Dermis microvascular lymphatic vessel endothelial cell (primary cell): ENCODE measurements around the gene TMEM259. TPM values are rescaled to one million over a fixed set of nuclear protein-coding genes. Genes with fewer than 3 reads are reported as not detected.

ENCODE experiments used
- DNase-seq, 2 donors: peaks; one replicate each; pipeline versions ENCODE4 v3.0.0 to v3.0.0-alpha.2; 2010; ENCODE audit warnings: low read depth in 2 of 2
- total RNA-seq: library from RNA; depleted of rRNA; stranded (reverse); fragments of >200 nt; gene quantifications from 2 replicates; pipeline ENCODE4 v1.2.1, GENCODE V29; 2014

TMEM259 gene
- total RNA-seq, 1 donor from 2014 or later, result 31.8 TPM

DNA sequence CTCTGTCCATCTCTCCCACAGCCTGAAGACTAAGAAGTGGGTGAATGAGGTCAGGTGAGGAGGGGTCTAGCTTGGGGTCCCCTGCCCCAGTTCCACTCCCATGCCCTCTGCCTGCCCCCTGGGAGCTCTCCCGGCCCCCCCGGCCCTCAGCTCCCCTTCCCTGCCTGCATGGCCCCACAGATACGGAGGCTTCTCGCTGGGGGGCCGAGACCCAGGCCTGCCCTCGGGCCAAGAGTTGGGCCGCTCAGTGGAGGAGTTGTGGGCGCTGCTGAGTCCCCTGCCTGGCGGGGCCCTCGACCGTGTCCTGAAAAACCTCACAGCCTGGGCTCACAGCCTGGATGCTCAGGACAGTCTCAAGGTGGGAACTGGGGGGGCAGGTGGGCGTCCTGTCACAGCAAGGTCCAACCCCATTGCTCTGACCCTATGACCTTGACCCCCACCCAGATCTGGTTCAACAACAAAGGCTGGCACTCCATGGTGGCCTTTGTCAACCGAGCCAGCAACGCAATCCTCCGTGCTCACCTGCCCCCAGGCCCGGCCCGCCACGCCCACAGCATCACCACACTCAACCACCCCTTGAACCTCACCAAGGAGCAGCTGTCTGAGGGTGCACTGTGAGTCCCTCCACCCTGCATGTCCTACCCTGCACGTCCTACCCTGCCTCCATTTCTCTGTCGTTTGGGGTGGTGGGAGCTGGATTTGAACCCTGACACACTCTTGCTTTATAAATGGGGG lies 35.1 kb upstream of the TMEM259 start:
- no peak for DNase-seq

DNA sequence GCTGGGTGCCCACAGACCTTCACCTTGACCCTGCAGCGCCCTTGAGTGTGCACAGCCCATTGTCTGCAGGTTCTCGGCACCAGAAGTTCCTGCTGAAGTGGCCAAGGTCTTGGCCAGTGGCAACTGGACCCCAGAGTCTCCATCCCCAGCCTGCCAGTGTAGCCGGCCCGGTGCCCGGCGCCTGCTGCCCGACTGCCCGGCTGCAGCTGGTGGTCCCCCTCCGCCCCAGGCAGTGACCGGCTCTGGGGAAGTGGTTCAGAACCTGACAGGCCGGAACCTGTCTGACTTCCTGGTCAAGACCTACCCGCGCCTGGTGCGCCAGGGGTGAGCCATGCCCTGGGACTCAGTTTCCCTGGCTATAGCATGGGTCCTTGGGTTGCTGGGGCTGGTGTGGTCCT lies 34.1 kb upstream of the TMEM259 start:
- no peak for DNase-seq

DNA sequence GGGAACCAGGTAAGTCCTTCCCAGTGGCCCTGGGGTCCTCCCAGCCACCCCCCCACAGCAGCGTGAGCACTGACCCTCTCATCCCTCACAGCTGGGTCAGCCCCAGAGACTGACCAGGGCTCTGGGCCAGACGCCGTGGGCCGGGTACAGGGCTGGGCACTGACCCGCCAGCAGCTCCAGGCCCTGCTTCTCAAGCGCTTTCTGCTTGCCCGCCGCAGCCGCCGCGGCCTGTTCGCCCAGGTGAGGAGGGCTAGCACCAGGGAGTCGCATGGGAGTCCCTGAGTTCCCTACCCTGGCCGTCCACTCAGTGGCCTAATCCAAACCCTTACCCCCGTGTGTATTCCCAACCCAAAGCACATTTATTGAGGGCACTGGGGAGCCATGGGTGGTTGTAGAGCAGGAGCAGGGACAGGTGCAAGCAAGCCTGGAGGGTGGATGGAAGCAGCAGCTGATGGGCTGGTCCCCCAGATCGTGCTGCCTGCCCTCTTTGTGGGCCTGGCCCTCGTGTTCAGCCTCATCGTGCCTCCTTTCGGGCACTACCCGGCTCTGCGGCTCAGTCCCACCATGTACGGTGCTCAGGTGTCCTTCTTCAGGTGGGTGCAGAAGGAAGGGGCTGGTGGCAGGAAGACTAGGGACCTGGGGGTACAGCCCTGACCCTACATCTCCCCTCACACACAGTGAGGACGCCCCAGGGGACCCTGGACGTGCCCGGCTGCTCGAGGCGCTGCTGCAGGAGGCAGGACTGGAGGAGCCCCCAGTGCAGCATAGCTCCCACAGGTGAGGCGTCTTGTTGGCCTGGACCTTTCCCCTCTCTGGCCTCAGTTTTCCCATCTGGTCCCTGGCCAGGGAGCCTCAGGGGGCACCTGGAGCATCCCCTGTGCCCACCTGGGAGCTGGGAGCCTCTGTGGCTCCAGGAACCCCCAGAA lies 33.4 kb upstream of the TMEM259 start:
- DNase-seq, result no peak

DNA sequence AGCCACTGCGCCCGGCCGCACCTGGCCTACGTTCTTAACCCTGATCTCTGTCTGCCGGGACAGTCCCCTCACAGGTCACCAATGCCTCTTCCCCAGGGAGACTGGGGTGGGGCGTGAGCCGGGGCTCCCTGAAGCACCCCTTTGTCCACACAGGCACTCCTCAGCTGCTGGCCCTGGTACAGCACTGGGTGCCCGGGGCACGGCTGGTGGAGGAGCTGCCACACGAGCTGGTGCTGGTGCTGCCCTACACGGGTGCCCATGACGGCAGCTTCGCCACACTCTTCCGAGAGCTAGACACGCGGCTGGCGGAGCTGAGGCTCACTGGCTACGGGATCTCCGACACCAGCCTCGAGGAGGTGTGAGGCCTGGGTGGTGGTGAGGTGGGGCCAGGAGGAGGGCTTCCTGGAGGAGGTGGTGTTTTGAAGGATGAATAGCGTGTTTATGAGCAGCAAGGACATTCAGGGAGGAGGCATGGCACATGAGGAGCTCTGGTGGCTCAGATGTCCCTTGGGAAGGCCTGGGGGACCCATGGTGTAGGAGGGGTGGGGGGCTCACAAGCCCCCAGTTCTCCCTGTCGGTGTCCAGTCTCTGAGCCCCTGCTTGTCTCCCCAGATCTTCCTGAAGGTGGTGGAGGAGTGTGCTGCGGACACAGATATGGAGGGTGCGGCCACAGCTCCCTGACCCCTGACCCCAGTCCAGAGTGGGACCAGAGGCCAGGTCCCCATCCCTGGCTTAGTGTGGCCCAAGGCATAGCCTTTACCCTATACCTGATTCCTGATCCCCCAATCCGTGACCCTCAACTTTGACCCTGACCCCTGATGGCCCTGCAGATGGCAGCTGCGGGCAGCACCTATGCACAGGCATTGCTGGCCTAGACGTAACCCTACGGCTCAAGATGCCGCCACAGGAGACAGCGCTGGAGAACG lies 32.5 kb upstream of the TMEM259 start:
- DNase-seq, result no peak

DNA sequence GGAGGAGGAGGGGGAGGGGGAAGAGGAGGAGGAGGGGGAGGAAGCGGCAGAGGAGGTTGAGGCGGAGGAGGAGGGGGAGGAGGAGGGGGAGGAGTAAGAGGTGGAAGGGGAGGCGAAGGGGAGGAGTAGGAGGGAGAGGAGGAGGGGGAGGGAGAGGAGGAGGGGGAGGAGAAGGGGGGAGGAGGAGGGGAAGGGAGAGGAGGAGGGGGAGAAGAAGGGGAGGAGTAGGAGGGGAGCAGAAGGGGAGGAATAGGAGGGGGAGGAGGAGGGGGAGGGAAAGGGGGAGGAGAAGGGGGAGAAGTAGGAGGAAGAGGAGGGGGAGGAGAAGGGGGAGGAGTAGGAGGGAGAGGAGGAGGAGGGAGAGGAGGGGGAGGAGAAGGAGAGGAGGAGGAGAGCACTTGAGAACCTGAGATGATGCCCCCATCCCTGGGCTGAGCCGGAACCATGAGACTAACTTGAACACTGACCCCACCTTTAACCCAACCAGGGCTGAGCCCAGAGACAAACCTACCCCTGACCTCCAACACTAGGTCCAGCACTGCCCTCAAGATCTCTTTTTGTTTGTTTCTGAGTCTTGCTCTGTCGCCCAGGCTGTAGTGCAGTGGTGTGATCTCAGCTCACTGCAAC lies 31.5 kb upstream of the TMEM259 start:
- no peak for DNase-seq

DNA sequence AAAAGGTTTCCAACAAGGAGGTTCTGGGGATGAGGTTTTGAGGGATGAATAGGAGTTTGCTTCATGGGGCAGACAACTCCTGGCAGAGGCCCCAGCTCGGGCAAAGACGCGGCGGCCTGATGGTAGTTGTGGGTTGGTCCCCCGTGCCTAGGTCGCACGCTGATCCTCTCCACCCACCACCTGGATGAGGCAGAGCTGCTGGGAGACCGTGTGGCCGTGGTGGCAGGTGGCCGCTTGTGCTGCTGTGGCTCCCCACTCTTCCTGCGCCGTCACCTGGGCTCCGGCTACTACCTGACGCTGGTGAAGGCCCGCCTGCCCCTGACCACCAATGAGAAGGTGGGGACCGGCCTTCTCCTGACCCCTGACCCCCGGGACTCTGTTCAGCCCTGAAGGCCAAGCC lies 30.9 kb upstream of the TMEM259 start:
- no peak for DNase-seq

DNA sequence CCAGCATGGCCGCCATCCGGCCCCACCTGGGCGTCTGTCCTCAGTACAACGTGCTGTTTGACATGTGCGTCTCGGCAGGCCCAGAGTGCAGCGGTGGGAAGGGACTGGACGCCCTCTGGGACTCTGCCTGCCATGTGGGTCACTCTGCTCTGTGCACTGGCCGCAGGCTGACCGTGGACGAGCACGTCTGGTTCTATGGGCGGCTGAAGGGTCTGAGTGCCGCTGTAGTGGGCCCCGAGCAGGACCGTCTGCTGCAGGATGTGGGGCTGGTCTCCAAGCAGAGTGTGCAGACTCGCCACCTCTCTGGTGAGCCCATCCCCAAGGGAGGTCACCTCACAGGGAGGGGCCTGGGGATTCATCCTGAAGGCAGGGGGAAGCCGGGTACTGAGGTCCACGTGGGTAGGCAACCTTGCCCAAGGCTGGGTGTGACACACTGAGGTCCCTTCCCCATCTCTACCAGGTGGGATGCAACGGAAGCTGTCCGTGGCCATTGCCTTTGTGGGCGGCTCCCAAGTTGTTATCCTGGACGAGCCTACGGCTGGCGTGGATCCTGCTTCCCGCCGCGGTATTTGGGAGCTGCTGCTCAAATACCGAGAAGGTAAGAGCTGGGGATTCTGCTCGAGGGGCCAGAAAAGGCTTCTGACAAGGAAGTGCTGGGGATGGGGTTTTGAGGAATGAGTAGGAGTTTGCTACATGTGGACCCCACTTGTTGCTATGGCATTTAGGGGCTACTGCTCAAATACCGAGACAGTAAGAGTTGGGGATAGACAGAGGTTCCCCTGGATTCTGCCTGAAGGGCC lies 30.3 kb upstream of the TMEM259 start:
- no peak for DNase-seq

DNA sequence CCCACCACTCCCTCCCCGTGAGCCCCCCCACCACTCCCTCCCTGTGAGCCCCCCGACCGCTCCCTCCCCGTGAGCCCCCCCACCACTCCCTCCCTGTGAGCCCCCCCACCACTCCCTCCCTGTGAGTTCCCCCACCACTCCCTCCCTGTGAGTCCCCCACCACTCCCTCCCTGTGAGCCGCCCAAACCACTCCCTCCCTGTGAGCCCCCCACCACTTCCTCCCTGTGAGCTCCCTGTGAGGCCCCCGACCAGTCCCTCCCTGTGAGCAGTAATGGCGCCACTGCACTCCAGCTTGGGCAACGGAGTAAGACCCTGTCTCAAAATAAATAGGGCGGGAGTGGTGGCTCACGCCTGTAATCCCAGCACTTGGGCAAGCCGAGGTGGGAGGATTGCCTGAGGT lies 28.9 kb upstream of the TMEM259 start:
- DNase-seq, result no peak

DNA sequence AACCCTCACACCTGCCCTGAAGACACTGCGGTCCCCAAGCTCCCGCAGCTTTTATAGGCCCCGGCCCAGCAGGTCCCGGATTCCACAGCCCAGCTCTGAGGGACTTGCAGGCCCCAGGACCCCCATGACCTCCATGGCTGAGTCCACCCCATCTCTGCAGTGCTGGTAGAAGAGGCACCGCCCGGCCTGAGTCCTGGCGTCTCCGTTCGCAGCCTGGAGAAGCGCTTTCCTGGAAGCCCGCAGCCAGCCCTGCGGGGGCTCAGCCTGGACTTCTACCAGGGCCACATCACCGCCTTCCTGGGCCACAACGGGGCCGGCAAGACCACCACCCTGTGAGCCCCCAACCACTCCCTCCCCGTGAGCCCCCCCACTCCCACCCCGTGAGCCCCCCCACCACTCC lies 28.2 kb upstream of the TMEM259 start:
- DNase-seq, result no peak

DNA sequence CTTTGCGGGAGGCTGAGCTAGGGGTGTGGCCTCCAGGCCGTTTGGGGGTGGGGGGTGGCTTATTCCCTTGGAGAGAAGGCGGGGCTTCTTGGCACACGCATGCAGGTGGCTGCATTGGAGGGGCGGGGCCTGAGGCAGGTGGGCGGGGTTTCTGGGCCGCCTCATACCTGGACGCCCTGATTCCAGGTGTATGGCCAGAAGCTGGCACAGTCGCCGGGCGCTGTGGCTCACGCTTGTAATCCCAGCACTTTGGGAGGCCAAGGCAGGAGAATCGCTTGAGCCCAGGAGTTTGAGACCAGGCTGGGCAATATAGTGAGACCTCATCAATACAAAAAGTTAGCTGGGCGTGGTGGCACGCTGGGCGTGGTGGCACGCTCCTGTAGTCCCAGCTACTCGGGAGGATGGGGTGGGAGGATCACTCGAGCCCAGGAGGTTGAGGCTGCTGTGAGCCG lies 26.8 kb upstream of the TMEM259 start:
- no peak for DNase-seq

DNA sequence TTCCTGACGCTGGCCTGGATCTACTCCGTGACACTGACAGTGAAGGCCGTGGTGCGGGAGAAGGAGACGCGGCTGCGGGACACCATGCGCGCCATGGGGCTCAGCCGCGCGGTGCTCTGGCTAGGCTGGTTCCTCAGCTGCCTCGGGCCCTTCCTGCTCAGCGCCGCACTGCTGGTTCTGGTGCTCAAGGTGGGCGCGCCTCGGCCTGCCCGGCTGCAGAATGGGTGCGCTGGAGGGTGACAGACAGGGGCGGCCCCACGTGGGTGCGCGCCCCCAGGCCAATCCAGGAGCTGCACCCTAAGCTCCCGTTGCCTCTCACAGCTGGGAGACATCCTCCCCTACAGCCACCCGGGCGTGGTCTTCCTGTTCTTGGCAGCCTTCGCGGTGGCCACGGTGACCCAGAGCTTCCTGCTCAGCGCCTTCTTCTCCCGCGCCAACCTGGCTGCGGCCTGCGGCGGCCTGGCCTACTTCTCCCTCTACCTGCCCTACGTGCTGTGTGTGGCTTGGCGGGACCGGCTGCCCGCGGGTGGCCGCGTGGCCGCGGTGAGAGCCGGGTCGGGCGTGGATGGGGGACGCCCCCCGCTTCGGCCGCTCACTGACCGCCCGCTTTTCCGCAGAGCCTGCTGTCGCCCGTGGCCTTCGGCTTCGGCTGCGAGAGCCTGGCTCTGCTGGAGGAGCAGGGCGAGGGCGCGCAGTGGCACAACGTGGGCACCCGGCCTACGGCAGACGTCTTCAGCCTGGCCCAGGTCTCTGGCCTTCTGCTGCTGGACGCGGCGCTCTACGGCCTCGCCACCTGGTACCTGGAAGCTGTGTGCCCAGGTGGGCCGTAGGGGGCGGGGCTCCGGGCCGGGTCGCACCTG lies 26.1 kb upstream of the TMEM259 start:
- DNase-seq, result no peak

DNA sequence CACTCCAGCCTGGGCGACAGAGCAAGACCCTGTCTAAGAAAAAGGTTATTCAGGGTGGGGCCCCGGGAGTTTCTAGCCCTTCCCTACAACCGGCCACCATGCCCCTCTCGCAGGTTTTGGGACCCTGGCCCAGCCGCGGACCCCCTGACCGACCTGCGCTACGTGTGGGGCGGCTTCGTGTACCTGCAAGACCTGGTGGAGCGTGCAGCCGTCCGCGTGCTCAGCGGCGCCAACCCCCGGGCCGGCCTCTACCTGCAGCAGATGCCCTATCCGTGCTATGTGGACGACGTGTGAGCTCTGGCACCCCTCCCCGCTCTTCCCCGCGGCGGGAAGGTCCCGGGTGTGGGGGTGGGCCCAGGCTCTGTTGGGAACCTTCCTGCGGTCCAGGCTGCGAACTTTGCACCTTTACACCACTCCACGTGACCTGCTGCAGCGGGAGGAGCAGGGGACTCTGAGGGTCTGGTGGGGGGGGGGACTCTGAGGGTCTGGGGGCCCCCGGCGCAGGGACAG lies 25.2 kb upstream of the TMEM259 start:
- DNase-seq, result no peak

DNA sequence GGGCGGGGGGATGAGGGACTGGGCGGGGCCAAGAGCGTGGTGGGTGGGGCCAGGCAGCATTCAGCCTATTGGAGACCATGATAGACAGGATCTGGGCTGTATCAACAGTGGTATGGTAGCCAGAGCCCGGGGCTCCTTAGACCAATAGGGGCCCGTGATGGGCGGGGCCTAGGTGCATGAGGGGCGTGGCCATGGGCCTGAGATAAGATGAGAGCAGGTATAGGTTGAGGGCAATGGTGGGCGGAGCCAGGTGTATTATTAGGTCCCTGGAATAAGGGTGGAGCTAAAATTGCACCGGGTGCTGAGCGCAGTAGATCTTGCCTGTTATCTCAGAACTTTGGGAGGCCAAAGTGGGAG lies 24.3 kb upstream of the TMEM259 start:
- peak in 1 of 2 donors; percentile 56 for DNase-seq

DNA sequence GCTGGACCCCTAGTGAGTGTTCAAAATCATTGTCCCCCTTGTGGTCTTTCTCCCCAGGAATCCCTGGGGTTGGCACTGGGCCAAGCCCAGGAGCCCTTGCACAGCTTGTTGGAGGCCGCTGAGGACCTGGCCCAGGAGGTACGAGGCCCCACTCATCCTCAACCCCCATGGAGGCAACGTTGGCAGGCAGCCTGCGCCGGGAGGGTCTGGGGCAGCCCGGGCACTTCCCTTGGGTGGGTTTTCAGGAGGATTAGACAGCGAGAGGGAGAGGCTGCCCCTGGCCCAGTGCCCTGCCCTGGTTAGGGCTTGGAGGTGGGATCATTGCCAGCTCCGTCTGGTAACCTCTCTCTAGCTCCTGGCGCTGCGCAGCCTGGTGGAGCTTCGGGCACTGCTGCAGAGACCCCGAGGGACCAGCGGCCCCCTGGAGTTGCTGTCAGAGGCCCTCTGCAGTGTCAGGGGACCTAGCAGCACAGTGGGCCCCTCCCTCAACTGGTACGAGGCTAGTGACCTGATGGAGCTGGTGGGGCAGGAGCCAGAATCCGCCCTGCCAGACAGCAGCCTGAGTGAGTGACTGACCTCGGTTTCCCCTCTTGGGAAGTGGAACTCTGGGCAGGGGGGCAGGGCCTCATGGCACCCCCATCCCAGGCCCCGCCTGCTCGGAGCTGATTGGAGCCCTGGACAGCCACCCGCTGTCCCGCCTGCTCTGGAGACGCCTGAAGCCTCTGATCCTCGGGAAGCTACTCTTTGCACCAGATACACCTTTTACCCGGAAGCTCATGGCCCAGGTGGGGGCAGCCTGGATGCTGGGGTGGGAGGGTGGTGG lies 22.0 kb upstream of the TMEM259 start:
- no peak for DNase-seq

DNA sequence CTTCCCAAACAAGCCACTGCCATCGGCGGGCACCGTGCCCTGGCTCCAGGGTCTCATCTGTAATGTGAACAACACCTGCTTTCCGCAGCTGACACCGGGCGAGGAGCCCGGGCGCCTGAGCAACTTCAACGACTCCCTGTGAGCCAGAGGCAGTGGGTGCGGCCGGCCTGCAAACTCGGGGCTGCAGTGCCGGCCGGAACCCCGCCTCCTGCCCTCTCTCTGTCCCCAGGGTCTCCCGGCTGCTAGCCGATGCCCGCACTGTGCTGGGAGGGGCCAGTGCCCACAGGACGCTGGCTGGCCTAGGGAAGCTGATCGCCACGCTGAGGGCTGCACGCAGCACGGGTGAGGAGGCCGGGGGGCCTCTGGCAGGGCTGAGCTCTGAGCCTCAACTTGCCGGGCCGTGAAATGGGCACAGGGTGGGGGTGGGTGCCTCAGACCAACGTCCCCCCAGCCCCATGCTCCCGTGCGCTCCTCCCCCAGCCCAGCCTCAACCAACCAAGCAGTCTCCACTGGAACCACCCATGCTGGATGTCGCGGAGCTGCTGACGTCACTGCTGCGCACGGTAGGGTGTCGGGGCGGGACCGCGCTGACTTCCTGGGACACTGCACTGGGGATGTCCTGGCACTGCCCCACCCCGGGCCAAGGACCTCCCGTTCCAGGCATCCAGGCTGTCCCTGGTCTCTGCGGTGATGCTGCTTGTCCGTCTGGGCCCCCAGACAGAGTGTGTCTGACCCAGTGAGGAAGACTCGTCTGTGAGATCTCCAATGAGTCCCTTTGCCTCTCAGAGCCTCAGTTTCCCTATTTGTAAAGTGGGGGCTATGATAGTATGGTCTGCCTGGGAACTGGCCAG lies 21.1 kb upstream of the TMEM259 start:
- DNase-seq, result no peak

DNA sequence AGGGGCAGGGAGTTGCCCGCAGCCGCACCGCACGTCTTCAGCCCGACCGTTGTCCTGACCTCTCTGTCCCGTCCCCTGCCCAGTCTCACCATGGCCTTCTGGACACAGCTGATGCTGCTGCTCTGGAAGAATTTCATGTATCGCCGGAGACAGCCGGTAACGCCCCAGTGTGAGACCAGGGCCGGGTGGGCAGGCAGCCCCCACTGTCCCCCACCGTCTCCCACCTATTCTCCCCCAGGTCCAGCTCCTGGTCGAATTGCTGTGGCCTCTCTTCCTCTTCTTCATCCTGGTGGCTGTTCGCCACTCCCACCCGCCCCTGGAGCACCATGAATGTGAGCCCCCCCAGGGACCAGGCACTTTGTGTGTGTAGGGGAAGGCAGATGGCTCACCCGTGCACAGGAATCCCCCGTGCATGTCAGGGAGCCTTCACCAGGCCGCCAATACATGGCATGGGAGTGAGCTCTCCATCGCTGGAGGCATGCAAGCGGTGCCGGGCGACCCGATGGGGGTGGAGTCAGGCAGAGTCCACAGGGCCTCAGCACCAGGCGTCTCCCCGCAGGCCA lies 20.4 kb upstream of the TMEM259 start:
- DNase-seq, result no peak
